SK-N-SH (cell line): ENCODE measurements around the gene SPIRE1.

Experiments
- ELF1 ChIP-seq: IDR thresholded peaks from 2 replicates; pipeline ENCODE4 v1.4.0; 2012
- EP300 ChIP-seq, 2 experiments: IDR thresholded peaks; 2 replicates each; pipeline versions ENCODE4 v1.4.0 to v1.6.1; 2012; ENCODE audit warnings: borderline replicate concordance in 1 of 2, low read depth in 1 of 2, low read length in 1 of 2
- MXI1 ChIP-seq: IDR thresholded peaks from 2 replicates; pipeline ENCODE4 v1.6.1; 2012; ENCODE audit warnings: mild to moderate bottlenecking, low read depth, low read length, improper control_type of control experiment
- NRF1 ChIP-seq: IDR thresholded peaks from 2 replicates; pipeline ENCODE4 v1.6.1; 2012; ENCODE audit warnings: low read depth, mild to moderate bottlenecking, low read length
- RFX5 ChIP-seq: IDR thresholded peaks from 2 replicates; pipeline ENCODE4 v1.6.1; 2012; ENCODE audit warnings: mild to moderate bottlenecking, improper control_type of control experiment, low read length
- TF ChIP-seq, protein P1 (sequence below): IDR thresholded peaks from 2 replicates; pipeline ENCODE4; 2012
- TF ChIP-seq, protein P2 (sequence below): fragments of 200-600 bp; sonication (generic); IDR thresholded peaks from 2 replicates; pipeline ENCODE4 v1.6.1; 2017; ENCODE audit warnings: antibody characterized with exemption, mild to moderate bottlenecking, moderate library complexity
- TF ChIP-seq, protein P3 (sequence below): IDR thresholded peaks from 2 replicates; pipeline ENCODE4 v1.6.1; 2012; ENCODE audit warnings: mild to moderate bottlenecking, low read depth, low read length, moderate library complexity

DNA sequence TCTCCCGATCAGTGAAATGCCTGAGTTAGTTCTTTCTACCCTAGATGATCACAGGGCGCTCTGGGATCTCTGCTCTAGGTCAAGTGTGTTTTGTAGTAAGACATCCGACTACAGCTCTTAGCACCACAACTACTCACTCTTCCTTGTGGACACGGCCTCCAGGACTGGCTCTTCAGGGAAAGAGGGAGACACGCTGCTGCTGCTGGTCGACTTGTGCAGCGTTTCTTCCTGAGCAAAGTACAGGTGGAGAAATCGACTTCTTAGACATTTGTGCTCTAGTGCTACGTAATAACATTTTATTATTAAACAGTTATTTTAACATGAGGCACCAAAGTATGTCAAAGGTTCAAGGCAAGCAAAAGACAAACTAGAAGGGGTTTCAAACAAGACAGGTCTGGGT lies 193.2 kb downstream of the SPIRE1 start:
- TF ChIP-seq EP300 (IDR thresholded peaks at IDR 0.05; ENCODE audit: borderline replicate concordance in 1 of 2, low read depth in 1 of 2, low read length in 1 of 2) (no peak), MXI1 (no peak), RFX5 (no peak), NRF1 (no peak), ELF1 (no peak)
- TF ChIP-seq, protein P1, sequence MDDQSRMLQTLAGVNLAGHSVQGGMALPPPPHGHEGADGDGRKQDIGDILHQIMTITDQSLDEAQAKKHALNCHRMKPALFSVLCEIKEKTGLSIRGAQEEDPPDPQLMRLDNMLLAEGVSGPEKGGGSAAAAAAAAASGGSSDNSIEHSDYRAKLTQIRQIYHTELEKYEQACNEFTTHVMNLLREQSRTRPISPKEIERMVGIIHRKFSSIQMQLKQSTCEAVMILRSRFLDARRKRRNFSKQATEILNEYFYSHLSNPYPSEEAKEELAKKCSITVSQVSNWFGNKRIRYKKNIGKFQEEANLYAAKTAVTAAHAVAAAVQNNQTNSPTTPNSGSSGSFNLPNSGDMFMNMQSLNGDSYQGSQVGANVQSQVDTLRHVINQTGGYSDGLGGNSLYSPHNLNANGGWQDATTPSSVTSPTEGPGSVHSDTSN, result no peak
- TF ChIP-seq, protein P2, sequence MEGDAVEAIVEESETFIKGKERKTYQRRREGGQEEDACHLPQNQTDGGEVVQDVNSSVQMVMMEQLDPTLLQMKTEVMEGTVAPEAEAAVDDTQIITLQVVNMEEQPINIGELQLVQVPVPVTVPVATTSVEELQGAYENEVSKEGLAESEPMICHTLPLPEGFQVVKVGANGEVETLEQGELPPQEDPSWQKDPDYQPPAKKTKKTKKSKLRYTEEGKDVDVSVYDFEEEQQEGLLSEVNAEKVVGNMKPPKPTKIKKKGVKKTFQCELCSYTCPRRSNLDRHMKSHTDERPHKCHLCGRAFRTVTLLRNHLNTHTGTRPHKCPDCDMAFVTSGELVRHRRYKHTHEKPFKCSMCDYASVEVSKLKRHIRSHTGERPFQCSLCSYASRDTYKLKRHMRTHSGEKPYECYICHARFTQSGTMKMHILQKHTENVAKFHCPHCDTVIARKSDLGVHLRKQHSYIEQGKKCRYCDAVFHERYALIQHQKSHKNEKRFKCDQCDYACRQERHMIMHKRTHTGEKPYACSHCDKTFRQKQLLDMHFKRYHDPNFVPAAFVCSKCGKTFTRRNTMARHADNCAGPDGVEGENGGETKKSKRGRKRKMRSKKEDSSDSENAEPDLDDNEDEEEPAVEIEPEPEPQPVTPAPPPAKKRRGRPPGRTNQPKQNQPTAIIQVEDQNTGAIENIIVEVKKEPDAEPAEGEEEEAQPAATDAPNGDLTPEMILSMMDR, result no peak
- TF ChIP-seq, protein P3, sequence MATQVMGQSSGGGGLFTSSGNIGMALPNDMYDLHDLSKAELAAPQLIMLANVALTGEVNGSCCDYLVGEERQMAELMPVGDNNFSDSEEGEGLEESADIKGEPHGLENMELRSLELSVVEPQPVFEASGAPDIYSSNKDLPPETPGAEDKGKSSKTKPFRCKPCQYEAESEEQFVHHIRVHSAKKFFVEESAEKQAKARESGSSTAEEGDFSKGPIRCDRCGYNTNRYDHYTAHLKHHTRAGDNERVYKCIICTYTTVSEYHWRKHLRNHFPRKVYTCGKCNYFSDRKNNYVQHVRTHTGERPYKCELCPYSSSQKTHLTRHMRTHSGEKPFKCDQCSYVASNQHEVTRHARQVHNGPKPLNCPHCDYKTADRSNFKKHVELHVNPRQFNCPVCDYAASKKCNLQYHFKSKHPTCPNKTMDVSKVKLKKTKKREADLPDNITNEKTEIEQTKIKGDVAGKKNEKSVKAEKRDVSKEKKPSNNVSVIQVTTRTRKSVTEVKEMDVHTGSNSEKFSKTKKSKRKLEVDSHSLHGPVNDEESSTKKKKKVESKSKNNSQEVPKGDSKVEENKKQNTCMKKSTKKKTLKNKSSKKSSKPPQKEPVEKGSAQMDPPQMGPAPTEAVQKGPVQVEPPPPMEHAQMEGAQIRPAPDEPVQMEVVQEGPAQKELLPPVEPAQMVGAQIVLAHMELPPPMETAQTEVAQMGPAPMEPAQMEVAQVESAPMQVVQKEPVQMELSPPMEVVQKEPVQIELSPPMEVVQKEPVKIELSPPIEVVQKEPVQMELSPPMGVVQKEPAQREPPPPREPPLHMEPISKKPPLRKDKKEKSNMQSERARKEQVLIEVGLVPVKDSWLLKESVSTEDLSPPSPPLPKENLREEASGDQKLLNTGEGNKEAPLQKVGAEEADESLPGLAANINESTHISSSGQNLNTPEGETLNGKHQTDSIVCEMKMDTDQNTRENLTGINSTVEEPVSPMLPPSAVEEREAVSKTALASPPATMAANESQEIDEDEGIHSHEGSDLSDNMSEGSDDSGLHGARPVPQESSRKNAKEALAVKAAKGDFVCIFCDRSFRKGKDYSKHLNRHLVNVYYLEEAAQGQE, result no peak
